Right kidney (tissue), 1 donor: ENCODE results near the gene UFC1.

ENCODE experiments used
- DNase-seq: peaks from one replicate; pipeline ENCODE4 v3.0.0-alpha.2; 2016

Gene UFC1

GRCh38 chr1:161191971-161192370 lies 38.2 kb downstream of the UFC1 start:
- no peak for DNase-seq

- DNase-seq = peak; percentile 42
These were observed 39.0 kb downstream of the UFC1 start for GRCh38 chr1:161192476-161193465.

- DNase-seq = no peak
These were observed 39.9 kb downstream of the UFC1 start for GRCh38 chr1:161193561-161194235.

GRCh38 chr1:161195171-161195570 lies 41.4 kb downstream of the UFC1 start:
- no peak for DNase-seq

- DNase-seq = no peak
These were observed 42.3 kb downstream of the UFC1 start for GRCh38 chr1:161196111-161196510.

GRCh38 chr1:161196521-161197451 lies 43.0 kb downstream of the UFC1 start:
- DNase-seq = peak; percentile 42

- no peak for DNase-seq
These were observed 43.9 kb downstream of the UFC1 start for GRCh38 chr1:161197560-161198193.

- peak; percentile 71 for DNase-seq
These were observed 44.6 kb downstream of the UFC1 start for GRCh38 chr1:161198194-161198896.

GRCh38 chr1:161198897-161199431 lies 45.2 kb downstream of the UFC1 start, which contains the start of gene ADAMTS4:
Gene ADAMTS4 (minus strand): TSS chr1:161199054. CDS start chr1:161198627, 427 bp downstream.
- DNase-seq = no peak

- no peak for DNase-seq
These were observed 45.8 kb downstream of the UFC1 start for GRCh38 chr1:161199506-161200139.

GRCh38 chr1:161200421-161200991 lies 46.7 kb downstream of the UFC1 start:
- no peak for DNase-seq

- DNase-seq = no peak
These were observed 47.4 kb downstream of the UFC1 start for GRCh38 chr1:161200992-161201835.

- DNase-seq = peak; percentile 92
These were observed 48.3 kb downstream of the UFC1 start, which contains the start of gene NDUFS2 for GRCh38 chr1:161201836-161202712. Gene NDUFS2 (plus strand): TSS chr1:161202367. CDS start chr1:161202386, 19 bp downstream.

GRCh38 chr1:161206411-161207140 lies 52.8 kb downstream of the UFC1 start:
- DNase-seq = no peak

- no peak for DNase-seq
These were observed 53.4 kb downstream of the UFC1 start for GRCh38 chr1:161207173-161207572.
